HepG2 (cell line): ENCODE measurements around the gene ACTR10.

Experiments
- CREM ChIP-seq, 2 experiments: sonication (generic) in 1 of 2; formaldehyde crosslinking in 1 of 2; IDR thresholded peaks; 2 replicates each; pipeline versions ENCODE4 v1.4.0 to v1.6.1; 2016 to 2020; ENCODE audit warnings: antibody characterized with exemption in 1 of 2, mild to moderate bottlenecking in 1 of 2, missing genetic modification reagents in 1 of 2
- JARID2 ChIP-seq: sonication (generic); formaldehyde crosslinking; IDR thresholded peaks from 2 replicates; pipeline ENCODE4 v1.8.1; 2023; ENCODE audit warnings: missing genetic modification reagents, inconsistent platforms; ENCODE audit not compliant: insufficient replicate concordance
- NFIC ChIP-seq: IDR thresholded peaks from 2 replicates; pipeline ENCODE4 v1.6.1; 2012; ENCODE audit warnings: mild to moderate bottlenecking, low read length, inconsistent platforms
- PHF8 ChIP-seq: sonication (generic); formaldehyde crosslinking; IDR thresholded peaks from 2 replicates; pipeline ENCODE4 v1.5.0; 2020; ENCODE audit warnings: missing genetic modification reagents
- UBTF ChIP-seq: sonication (generic); formaldehyde crosslinking; IDR thresholded peaks from 2 replicates; pipeline ENCODE4 v1.4.0; 2020; ENCODE audit warnings: mild to moderate bottlenecking, missing genetic modification reagents
- ZKSCAN1 ChIP-seq: fragments of 150-350 bp; IDR thresholded peaks from 2 replicates; pipeline ENCODE4 v1.6.1; 2014; ENCODE audit warnings: low read length

DNA sequence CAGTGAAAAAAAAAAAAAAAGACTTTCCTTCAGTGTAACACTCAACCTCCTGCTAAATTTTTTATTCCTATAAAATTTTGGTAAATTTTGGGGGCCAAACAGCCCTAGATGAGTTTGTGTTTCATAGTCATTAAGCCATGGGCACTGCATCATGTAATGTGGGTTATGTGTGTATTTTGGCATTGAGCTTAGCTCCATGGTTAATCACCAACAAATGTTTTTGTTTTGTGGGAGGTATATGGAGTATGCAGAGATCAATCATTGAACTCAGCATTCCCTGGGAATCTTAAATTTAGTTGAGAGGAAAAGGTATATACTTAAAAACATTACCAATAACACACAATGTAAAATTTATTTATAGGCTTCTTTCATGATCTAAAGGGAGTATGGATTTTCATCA, 39.4 kb upstream of the ACTR10 start:
- TF ChIP-seq NFIC: no peak
- TF ChIP-seq UBTF (CRISPR knock-in tag): no peak
- TF ChIP-seq PHF8 (CRISPR knock-in tag): no peak
- TF ChIP-seq CREM (IDR thresholded peaks at IDR 0.05): no peak
- no peak for TF ChIP-seq CREM (CRISPR knock-in tag; IDR thresholded peaks at IDR 0.05)
- TF ChIP-seq ZKSCAN1: no peak
- TF ChIP-seq JARID2 (CRISPR knock-in tag): no peak
